HG03045 (cell line): ENCODE results near the gene UBE2D1.

Experiments used
- ATAC-seq: cut with Tn5 transposase; IDR thresholded peaks from one replicate; pipeline ENCODE4 v1.9.1; 2021; ENCODE audit warnings: mild to moderate bottlenecking, moderate library complexity; ENCODE audit not compliant: unreplicated experiment

The UBE2D1 gene

GRCh38 chr10:58336242-58336641 is 1.4 kb downstream of the UBE2D1 start:
- no peak for ATAC-seq

- ATAC-seq: no peak
These were observed 6.6 kb downstream of the UBE2D1 start for GRCh38 chr10:58341422-58341821.

GRCh38 chr10:58341947-58342346 is 7.1 kb downstream of the UBE2D1 start:
- ATAC-seq: no peak

- no peak for ATAC-seq
These were observed 13.2 kb downstream of the UBE2D1 start for GRCh38 chr10:58347967-58348366.

- ATAC-seq: no peak
These were observed 13.8 kb downstream of the UBE2D1 start for GRCh38 chr10:58348571-58349033.

- no peak for ATAC-seq
These were observed 15.2 kb downstream of the UBE2D1 start for GRCh38 chr10:58350023-58350422.

GRCh38 chr10:58350619-58351323 is 16.0 kb downstream of the UBE2D1 start:
- ATAC-seq: no peak

GRCh38 chr10:58351616-58352578 is 17.1 kb downstream of the UBE2D1 start:
- no peak for ATAC-seq

GRCh38 chr10:58352956-58353610 is 18.3 kb downstream of the UBE2D1 start:
- no peak for ATAC-seq

- no peak for ATAC-seq
These were observed 21.9 kb downstream of the UBE2D1 start for GRCh38 chr10:58356756-58357155.

- no peak for ATAC-seq
These were observed 23.6 kb downstream of the UBE2D1 start for GRCh38 chr10:58358314-58358933.

- no peak for ATAC-seq
These were observed 24.1 kb downstream of the UBE2D1 start for GRCh38 chr10:58358947-58359346.

GRCh38 chr10:58359541-58359940 is 24.7 kb downstream of the UBE2D1 start:
- ATAC-seq: no peak

- ATAC-seq: no peak
These were observed 25.7 kb downstream of the UBE2D1 start for GRCh38 chr10:58360412-58361004.

GRCh38 chr10:58361353-58361752 is 26.5 kb downstream of the UBE2D1 start:
- no peak for ATAC-seq

- no peak for ATAC-seq
These were observed 27.4 kb downstream of the UBE2D1 start for GRCh38 chr10:58362027-58362789.

- ATAC-seq: no peak
These were observed 32.3 kb downstream of the UBE2D1 start for GRCh38 chr10:58367069-58367468.

- ATAC-seq: no peak
These were observed 36.7 kb downstream of the UBE2D1 start for GRCh38 chr10:58371473-58371872.

- no peak for ATAC-seq
These were observed 38.0 kb downstream of the UBE2D1 start for GRCh38 chr10:58372607-58373441.
